ENCODE data around the gene GHR.
"Not testable (repeated sequence)": the region's sequence is repeated elsewhere in the genome, so short reads cannot be mapped to it uniquely, and the experiment has no call there.

GHR gene

DNA sequence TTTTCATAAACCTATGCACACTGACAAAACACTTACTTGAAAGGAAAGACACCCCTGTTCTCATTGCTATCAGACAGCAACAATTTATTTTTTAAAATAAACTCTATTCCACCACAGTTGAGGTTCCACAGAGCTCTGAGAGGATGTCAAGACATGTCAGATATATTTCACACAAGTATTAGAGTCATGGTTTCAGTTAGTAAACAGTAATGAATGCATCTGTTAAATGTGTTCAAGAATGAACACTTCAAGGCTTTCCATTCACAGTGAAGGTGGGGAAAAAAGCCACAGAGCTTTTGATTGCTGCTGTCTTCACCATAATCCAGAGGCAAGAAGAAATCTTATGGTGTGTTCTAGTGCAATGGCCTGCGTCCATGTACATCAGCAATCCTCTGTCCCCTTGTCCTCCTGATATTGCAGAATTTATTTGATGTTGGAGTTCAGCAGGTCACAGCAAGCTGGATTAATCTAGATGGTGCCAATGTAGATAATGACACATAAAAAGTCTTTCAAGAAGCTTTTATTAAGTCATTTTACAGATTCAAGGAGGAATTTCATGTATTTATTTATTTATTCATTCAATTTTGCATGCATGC lies 146.8 kb downstream of the GHR start:
- DNase-seq (ENCODE audit: low spot score) = no peak

DNA sequence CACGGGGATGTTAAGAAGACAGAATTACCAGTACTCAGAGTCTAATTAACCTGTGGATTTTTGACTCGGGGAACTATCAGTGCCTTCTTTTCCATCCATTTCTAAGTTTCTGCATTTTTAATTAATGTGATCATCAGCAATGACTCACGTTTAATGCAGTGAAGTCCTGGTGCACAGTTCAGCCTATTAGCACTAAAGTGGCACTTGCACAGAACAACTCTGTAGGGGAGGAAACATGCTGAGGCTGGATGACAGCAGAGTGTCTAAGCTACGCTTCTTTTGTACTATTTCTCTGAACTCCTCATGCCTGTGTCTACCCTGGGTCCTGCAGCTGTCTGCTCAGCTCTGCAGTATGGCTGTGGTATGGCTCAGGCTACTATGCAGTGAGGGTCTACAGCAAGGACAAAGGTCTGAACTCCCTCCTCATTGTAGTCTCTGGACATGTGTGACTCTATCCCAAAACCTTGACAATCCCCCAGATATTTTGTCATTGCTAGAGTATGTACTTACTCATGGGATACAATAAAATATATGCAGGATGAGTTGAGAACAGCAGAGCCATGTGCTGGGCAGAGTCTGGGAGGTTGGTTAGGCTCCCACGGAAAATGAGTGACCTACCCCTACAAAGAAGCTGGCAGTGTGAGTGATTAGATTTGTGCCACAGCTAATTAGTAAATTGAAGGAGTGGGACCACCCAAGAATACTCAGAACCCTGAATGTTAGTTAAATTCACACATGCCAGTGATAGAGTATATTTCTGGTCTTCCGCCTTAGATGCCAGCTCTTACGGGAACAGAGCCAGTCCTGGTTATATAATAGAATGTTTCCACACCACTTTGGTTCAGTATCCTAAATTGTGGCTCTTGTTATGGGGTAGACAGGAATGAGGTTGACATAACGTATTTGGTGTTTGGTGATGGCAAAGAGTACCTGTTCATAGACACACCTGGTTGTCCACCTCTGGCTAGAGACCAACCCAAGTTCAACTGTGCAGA lies 148.0 kb downstream of the GHR start:
- no peak for DNase-seq (ENCODE audit: low spot score)

- DNase-seq (ENCODE audit: low spot score) = no peak
These were observed 149.1 kb downstream of the GHR start for GRCh38 chr5:42572313-42572712.

DNA sequence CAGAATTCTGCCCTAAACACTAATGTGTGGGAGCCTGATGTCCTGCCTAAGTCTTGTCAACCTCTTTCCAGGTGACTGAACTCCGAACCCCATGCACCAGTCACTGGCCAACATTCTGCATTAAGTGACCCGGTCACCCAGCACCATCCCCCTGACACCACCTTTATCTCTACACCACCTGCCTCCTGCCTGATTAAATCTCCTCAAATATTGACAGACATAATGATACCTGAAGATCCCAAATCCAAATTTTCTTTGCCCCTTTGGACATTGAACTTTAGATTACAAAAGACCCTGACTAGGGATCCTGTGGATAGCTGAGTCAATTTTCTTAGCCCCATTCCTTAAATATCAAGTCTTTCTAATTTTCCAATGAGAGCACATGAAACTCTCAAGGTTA lies 150.1 kb downstream of the GHR start:
- no peak for DNase-seq (ENCODE audit: low spot score)

DNA sequence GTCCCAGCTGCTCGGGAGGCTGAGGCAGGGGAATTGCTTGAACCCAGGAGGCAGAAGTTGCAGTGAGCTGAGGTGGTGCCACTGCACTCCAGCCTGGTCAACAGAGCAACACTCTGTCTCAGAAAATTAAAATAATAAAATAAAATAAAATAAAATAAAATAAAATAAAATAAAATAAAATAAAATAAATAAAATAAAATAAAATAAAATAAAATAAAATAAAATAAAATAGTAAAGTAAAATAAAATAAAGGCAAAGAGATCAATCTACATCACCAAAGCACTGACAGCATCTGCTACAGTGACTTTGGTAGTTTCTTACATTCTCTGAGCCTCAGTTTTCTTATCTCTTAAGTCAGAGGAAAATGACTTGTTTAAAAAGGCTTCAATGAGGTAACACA lies 152.7 kb downstream of the GHR start:
- DNase-seq (ENCODE audit: low spot score) = not testable (repeated sequence)

GRCh38 chr5:42578901-42579300 lies 155.7 kb downstream of the GHR start:
- not testable (repeated sequence) for DNase-seq (ENCODE audit: low spot score)

- no peak for DNase-seq (ENCODE audit: low spot score)
These were observed 156.1 kb downstream of the GHR start for GRCh38 chr5:42579320-42579719.

DNA sequence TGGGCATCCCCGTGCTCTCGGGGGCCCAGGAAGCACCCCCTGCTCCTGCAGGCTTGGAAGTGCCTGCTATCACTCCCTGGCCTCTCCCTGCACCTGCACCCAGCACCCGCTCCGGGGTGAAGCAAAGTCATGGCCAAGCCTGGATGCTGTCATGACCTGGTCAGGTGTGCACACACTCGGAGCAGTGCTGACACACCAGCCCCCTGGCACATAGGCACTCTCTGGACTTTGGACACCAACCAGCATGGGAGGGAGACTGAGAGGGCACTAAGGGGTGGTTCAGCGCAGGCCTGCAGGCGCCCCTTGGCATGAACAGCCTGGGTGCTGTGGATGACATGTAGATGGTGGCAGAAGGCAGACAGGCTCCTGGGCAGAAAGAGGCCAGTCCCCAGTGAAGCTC lies 158.6 kb downstream of the GHR start:
- DNase-seq (ENCODE audit: low spot score) = no peak

GRCh38 chr5:42582723-42583122 lies 159.5 kb downstream of the GHR start:
- DNase-seq (ENCODE audit: low spot score) = no peak

GRCh38 chr5:42583322-42583721 lies 160.1 kb downstream of the GHR start:
- DNase-seq (ENCODE audit: low spot score) = peak; percentile 69

GRCh38 chr5:42586625-42587024 lies 163.4 kb downstream of the GHR start:
- no peak for DNase-seq (ENCODE audit: low spot score)

DNA sequence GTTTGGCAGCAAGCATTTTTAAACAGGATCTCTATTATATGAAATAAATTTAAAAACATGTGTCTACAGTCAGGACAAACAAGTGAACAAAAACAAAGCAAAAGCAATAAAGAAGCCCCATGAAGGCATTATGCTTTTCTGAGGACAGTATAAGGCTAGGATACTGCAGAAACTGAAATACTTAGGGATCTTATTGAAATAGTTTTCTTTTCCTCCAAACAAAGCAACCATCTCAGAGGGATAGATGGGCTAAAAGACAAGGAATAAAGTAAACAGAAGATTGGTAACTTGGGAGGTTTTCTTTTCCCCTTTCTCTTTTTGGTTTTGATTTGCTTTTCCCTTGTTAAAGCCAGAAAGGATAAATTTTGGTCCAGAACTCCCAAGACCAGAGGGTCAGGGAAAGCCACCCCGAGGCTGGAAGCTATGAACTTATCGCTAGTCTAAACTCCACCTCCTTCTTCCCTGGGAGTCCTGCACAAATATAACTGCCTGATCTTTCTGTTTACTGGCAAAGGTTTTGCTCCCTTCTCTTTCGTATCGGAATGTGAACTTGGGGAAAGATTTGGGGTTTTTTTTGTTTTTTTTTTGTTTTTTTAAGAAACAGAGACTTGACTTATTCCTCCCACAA lies 164.0 kb downstream of the GHR start:
- DNase-seq (ENCODE audit: low spot score) = no peak

GRCh38 chr5:42590566-42590965 lies 167.3 kb downstream of the GHR start:
- no peak for DNase-seq (ENCODE audit: low spot score)

GRCh38 chr5:42591015-42591414 lies 167.8 kb downstream of the GHR start:
- DNase-seq (ENCODE audit: low spot score) = no peak

GRCh38 chr5:42592401-42593140 lies 169.3 kb downstream of the GHR start:
- no peak for DNase-seq (ENCODE audit: low spot score)

- DNase-seq (ENCODE audit: low spot score) = no peak
These were observed 170.4 kb downstream of the GHR start for GRCh38 chr5:42593591-42593990.

GRCh38 chr5:42595597-42595996 lies 172.4 kb downstream of the GHR start:
- no peak for DNase-seq (ENCODE audit: low spot score)

GRCh38 chr5:42596817-42597216 lies 173.6 kb downstream of the GHR start:
- no peak for DNase-seq (ENCODE audit: low spot score)

DNA sequence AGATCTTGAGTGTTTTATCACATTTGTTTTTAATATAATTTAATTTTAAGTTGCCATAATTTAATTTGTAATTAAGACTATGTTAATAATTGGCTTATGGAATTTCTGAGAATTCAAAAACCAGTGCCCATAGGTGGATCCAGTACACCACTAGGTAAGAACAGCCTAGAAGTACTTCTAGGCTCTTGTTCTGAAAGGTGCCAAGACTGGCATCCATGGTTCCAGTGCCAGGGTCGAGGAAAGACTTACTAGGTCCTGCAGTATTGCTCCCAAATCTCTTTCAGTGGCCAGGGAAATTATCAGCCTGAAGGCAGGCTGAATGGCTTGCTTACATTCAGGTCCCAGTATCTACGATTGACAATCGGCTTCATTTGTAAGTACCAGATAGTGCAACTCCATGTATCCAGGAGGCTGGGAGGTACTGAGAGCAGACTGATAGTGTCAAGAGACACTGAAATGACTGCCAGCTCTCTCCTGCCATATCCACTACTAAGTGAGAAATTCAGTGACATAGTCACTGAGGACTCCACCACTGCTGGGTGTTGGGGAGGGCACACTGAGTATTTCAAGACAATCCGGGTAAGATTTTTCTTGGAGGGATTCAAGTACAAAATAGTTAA lies 174.2 kb downstream of the GHR start:
- no peak for DNase-seq (ENCODE audit: low spot score)

DNA sequence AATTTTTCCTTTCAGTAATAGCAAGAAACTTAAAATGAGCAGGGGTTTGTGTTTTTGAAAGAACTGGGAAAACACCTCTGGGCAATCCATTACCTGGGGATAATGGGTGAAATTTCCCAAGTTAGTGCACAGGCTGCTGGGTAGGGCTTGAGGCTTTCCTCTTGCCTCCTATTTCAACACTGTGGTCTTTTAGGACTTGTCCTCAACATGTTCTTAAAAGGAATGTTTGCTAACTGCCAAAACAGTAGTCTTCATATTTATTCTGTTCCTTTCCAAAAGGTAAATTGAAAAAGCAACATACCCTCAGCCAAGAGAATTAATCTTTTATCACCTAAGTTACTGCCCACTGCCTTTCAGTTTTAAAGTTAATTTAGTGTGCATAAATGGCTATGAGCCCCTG lies 175.1 kb downstream of the GHR start:
- no peak for DNase-seq (ENCODE audit: low spot score)

DNA sequence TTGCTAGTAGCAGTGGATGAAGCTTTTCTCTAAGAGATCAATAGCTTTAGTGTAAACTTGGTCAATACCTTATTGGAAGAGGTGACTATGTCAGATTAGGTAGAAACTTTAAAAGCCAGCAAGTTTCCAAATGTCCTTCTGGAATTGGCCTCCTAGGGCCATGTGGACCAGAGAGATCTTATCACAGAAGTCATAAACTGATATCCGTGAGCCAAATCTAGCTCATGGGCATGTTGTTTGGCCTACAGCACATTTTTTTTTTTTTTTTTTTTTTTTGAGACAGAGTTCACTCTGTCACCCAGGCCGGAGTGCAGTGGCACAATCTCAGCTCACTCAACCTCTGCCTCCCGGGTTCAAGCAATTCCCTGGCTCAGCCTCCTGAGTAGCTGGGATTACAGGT lies 175.9 kb downstream of the GHR start:
- DNase-seq (ENCODE audit: low spot score) = no peak

DNA sequence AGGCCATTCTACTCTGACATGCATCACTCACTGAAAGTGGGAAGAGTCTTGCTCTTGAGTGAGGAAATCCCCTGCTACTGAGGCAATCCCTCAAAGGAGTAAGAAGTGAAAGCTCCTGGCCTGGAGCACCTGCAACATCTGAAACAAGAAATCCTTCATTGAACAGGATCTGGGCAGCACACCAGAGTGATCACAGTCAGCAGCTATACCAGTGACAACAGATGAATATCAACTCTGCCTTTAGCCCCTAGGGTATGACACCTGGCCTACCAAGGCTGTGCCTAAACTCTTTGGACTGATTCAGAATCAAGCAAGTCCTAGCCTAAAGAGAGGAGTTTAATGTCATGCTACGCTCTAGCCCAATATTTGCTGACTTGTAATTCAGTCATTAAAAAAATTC lies 177.2 kb downstream of the GHR start:
- no peak for DNase-seq (ENCODE audit: low spot score)

All from NAMALWA (cell line).